PC-3 (cell line): ENCODE measurements around the gene AKAP9.

Experiments
- EZH2 ChIP-seq: fragments of 300-600 bp; sonication (generic); IDR thresholded peaks from one replicate; pipeline ENCODE4 v1.6.1; 2017; ENCODE audit warnings: antibody characterized with exemption, mild to moderate bottlenecking, low read length; ENCODE audit not compliant: unreplicated experiment
- TF ChIP-seq, protein P1 (sequence below): fragments of 300-600 bp; sonication (generic); conservative IDR thresholded peaks from 2 replicates; pipeline ENCODE4 v1.5.1; 2017; ENCODE audit warnings: antibody characterized with exemption, low read depth, mild to moderate bottlenecking, low read length

DNA sequence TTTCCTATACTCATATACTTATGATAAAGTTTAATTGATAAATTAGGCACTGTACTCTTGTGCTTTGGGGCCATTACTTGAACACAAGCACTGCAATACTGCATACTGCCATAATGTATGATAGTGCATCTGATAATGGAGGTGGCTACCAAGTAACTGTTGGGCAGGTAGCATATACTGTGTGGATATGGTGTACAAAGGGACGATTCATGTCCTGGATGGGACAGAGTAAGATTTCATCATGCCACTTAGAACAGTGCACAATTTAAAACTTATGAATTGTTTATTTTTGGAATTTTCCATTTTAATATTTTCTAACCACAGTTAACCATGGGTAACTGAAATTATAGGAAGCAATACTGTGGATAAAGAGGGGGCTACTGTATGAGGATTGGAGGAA is 38.9 kb downstream of the AKAP9 start:
- TF ChIP-seq, protein P1, sequence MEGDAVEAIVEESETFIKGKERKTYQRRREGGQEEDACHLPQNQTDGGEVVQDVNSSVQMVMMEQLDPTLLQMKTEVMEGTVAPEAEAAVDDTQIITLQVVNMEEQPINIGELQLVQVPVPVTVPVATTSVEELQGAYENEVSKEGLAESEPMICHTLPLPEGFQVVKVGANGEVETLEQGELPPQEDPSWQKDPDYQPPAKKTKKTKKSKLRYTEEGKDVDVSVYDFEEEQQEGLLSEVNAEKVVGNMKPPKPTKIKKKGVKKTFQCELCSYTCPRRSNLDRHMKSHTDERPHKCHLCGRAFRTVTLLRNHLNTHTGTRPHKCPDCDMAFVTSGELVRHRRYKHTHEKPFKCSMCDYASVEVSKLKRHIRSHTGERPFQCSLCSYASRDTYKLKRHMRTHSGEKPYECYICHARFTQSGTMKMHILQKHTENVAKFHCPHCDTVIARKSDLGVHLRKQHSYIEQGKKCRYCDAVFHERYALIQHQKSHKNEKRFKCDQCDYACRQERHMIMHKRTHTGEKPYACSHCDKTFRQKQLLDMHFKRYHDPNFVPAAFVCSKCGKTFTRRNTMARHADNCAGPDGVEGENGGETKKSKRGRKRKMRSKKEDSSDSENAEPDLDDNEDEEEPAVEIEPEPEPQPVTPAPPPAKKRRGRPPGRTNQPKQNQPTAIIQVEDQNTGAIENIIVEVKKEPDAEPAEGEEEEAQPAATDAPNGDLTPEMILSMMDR = no peak
- TF ChIP-seq EZH2 = no peak
